ENCODE measurements around the gene PNKP. TPM values are rescaled to one million over a fixed set of nuclear protein-coding genes. Genes with fewer than 3 reads are reported as not detected.

PNKP gene
- total and polyA plus RNA-seq, 10 of the 15 experiments (the other 5 are each of a cell fraction or from before 2014, with no cell fraction given) = 2.9 to 82.3 (median 33.2) TPM

GRCh38 chr19:49848938-49849337 lies 18.4 kb downstream of the PNKP start (continued):
- TF ChIP-seq POU2F2 (IDR thresholded peaks at IDR 0.05; ENCODE audit: borderline replicate concordance, low read depth, low read length) (0 out of 3 replicates have a peak, but pooled peaks have one; percentile 24), EGR1 (IDR thresholded peaks at IDR 0.05; ENCODE audit: borderline replicate concordance in 1 of 2, low read depth in 2 of 2, low read length in 2 of 2) (no peak), ZBTB40 (IDR thresholded peaks at IDR 0.05; ENCODE audit: borderline replicate concordance) (no peak), EED (IDR thresholded peaks at IDR 0.05; ENCODE audit: low read depth) (0 out of 2 replicates have a peak, but pooled peaks have one; percentile 21), NR2C2 (IDR thresholded peaks at IDR 0.05; ENCODE audit: borderline replicate concordance, control insufficient read depth, insufficient read length, low read depth) (no peak), JUND (IDR thresholded peaks at IDR 0.05; ENCODE audit: low read depth, low read length) (no peak), ZNF207 (IDR thresholded peaks at IDR 0.05; ENCODE audit: borderline replicate concordance) (no peak), SP1 (IDR thresholded peaks at IDR 0.05; ENCODE audit: low read depth, low read length) (peak; percentile 17), CHD1 (IDR thresholded peaks at IDR 0.05; ENCODE audit: low read depth, low read length) (no peak), SMARCA5 (IDR thresholded peaks at IDR 0.05) (0 out of 2 replicates have a peak, but pooled peaks have one; percentile 19), E4F1 (IDR thresholded peaks at IDR 0.05; ENCODE audit: borderline replicate concordance, partially characterized antibody) (no peak), STAT3 (IDR thresholded peaks at IDR 0.05; ENCODE audit: low read depth, low read length) (no peak), CREM (IDR thresholded peaks at IDR 0.05; ENCODE audit: low read depth) (no peak)
